Activated CD4-positive, alpha-beta T cell treated with anti-CD3 and anti-CD28 coated beads for 1 hour (primary cell): Measurements from ENCODE around the gene NCF2.

ENCODE experiments used
- DNase-seq: peaks from one replicate; pipeline ENCODE4 v3.0.0-alpha.2; 2020

NCF2 gene

DNA sequence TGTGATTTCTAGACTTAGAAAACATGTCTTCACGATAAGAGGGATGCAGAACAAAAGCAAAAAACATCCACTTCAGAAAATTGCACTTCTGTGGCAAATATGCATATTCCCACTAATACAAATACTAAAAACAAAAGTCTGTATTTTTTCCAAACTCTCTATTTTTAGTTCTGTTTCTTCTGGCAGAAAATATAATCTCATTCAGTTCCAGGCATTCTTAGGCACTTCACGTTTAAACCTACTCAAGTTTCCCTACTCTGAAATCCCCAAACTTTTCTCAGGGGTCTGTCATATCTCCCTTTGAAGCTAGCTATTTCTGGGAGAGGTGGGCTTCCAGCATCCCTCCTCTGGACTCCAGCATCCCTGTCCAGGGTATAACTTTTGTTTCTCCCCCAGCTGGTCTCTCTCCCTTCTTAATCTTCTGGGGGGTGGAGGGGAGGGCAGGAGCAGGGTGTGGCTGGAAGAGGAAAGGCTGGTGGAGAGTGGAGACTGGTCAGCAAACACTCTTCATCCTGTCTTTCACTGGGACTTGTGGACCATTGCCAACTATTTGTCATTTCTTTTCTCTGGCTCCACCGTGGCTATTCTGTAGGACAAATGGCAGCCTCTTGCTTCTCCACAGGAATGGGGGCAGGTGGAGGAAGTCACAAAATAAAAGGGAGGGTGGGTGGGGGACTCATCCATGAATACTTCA, 19.6 kb upstream of the NCF2 start:
- DNase-seq, result no peak

DNA sequence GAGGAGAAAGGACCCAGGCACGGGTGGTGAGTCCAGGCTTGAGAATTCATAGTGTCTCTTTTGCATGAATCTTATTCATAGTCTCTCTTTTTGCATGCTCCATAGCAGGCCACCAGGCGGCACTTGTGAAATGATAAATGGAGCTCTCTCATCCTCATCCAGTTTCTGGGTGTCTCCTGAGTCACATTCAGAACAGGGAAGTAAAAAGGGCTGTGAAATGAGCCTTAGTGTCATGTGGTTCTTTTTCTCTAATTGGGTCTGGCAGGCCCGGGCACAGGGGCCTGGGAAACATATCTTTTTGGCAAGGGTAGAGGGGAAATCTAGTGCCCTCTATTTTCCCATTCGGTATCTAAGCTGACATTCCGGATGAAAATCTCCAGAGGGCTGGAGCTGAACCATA, 19.1 kb upstream of the NCF2 start:
- DNase-seq, result no peak

DNA sequence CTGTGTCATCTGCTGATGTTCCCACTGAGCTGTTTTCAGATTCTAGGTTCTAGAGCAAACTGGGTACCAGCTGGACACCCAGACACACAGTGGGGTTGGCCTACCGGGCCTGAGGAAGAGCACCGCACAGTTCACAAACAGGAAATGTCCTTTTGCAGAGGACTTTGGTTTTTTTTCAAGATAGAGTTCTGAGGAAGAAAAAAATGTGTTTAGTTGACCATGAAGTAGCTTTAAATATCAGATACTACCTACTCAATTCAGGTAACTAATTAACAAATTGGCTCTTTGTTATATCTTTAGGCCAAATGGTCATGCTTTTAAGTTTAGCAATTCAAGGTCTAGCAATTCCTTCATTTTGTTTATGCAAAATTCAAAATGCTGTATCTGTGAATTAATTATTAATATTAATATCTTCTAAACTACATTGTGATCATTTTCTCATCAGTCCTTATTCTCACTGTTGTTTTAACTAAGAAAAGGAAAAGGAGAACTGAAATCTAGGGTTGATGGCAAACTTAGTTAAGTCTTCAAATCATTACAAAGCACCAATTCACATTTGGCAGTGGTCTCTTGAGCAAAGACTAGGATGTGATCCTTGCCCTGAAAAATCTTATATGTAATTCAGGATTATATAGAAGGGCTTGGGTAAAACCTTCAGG, 17.2 kb upstream of the NCF2 start:
- DNase-seq, result no peak

DNA sequence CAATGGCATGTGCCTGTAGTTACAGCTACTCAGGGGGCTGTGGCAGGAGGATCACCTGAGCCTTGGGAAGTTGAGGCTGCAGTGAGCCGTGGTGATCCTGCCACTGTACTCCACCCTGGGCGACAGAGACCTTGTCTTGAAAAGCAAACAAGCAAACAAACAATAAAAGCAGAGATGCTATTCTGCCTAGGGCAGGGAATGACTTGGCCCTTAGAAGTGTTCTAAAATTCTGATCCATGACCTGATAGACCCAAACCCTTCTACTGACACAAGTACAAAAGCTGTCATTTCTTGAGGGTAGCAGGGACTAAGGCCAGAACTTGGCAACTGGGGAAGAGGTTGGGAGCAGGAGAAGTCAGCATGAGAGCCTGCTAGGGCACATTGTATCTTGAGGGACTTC, 15.6 kb upstream of the NCF2 start:
- DNase-seq, result no peak

DNA sequence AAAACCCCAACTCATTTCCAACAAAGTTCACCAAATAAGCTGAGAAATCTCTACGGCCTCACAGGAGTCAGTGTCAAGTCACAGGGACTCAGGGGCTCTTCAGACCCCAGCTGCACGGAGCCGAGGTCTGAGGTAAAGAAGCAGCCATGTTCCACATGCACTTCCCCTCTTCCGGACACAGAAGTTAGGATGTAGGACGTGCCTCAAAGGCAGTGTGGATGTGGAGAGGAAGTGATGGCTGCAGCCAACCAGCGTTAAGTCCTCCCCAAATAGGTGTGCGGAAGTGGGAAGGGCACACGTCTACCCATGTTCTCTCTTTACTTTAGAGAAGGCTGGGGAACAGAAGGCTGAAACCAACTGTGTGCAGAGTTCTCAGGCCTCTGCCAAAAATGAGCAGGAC, 14.6 kb upstream of the NCF2 start:
- DNase-seq, result no peak

DNA sequence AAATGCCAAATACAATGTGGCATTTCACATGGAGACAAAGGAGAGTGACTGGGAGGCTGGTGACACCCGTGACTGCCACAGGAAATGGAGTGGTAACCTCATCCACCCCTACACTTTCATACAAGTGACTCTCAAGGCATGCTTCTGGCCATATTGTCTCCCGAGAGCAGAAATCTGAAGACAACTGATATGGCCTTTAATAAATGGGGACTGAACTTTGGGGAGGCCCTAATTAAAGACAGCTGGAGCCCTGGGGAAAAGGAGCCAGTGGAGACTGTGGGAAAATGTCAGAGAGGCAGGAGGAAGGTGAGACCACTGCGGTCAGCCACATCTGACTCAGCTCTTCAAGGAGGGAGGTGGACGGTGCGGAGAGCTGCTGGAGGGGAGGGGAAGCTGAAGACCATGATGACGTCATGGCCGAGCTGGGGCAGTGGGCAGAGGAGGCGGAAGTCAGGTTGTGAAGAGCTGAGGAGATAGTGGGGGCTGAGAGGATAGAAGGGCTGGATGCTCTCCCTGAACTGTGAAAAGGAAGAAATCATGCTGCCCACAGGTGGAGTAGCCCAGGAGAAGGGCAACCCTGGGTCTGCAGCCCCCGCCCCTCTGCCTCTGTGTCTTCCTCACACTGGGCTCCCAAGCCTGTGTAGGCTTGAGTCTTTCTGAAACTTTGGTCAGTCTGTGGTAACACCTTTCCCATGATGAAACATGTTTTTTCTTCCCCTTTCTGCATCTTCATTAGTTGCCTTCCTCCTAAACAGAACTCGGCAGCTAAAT, 14.0 kb upstream of the NCF2 start:
- DNase-seq, result no peak

DNA sequence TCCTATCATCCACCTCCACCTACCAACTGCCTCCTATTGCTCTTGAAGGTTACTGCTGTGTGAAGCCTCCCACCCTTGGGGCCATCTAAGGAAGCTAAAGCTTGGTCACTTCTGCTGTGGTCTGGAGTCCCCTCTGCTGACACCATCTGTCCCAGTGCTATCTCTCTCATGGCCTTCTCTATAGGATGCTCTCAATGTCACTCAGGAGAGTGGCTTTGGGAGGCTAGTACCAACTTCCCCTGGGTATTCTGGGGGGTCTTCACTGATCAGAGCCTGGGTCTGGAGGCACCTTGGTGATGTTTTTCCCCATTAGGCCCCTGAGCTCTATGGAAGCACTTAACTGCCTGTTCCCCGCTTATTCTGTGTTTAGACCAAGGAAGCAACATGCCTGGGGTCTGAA, 12.3 kb upstream of the NCF2 start:
- no peak for DNase-seq

DNA sequence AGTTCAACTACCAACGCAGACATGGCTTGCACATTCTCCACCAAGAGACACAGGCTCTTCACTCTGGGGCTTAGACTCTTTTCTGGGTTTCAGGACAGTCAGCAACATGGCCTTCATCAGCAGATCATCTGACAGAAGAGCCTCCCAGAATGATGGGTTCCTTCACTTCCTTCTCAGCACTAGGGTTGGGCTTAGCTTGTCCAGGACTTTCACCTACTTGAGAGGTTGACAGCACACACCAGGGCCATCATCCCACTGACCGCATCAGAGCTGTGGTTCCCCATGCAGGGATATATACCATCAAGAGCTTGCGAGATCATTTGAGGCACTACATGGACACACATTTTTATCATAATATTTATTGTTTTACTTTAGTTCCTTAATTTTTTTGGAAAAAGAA, 10.4 kb upstream of the NCF2 start:
- no peak for DNase-seq

DNA sequence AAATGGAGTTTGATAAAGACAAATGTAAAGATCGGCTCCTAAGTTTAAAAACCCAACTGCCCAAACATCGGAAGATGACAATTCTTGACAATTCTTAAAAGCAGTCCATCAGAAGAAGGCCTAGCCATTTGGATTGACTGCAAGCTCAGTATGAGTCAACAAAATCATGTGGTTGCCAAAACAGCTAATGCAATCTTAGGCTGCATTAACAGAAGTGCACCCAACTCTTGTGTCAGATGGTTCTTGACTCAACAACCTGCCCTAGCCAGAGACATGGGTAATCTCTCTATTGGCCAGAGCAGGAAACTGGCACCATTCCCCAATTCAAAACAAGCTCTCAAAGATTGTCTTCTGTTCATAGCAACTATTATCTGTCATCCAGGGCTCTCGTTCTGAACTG, 9.9 kb upstream of the NCF2 start:
- no peak for DNase-seq

DNA sequence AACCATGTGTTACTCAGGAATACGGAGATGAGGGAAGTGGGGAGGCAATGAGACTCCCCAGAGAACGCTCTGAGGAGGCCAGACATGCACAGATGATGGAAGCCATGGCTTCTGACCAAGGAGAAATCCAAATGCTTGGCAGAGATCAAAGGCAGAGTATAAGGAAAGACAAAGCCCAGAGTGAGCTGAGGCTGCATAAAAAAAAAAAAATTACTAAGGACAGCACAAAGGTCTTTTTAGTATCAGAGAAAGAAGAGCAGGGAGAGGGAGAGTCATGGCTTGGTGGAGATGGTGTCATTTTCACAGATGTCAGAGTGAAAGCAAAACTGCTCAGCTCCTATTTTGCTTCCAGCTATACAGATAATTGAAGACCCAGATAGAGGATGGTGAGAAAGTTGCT, 8.1 kb upstream of the NCF2 start:
- DNase-seq, result no peak

DNA sequence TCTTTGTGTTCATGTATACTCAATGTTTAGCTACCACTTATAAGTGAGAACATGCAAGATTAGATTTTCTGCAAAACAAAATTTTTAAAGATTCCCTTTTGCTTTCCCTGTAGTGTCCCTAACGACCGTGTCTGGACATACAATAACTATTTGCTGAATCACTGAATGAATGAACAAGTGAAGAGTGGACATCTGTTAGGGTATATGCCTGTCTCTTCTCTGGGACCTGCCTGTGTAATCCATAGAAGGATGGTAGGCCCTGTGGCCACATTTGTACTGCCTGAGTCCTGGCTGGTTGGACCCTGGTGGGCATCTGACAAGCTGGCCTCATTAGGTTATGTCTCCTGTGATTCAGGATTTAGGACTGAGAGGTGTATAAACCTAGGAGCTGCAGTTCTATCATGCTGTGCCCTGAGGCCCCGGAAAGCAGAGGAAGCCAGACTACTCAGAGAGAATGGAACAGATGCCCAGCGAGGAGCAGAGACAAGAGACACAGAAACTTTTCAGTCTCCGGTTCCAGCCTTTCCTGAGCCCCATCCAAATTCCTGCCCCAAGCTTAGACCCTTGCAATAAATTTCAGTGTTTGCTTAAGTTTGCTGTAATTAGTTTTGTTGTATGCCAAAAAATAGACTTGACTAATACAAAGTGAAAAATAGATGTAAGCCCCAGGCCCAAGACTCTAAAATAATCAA, 7.5 kb upstream of the NCF2 start:
- no peak for DNase-seq

DNA sequence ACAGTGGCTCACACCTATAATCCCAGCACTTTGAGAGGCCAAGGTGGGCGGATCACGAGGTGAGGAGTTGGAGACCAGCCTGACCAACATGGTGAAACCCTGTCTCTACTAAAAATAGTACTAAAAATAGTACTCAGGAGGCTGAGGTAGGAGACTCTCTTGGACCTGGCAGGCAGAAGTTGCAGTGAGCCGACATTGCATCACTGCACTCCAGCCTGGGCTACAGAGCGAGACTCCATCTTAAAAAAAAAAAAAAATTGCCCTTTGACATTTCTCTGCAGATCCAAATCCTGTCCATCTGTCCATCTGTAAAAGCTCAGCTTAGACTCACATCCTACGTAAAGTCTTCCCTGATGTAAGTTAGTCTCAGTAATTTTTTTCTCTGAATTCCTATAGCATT, 6.2 kb upstream of the NCF2 start:
- DNase-seq, result no peak

DNA sequence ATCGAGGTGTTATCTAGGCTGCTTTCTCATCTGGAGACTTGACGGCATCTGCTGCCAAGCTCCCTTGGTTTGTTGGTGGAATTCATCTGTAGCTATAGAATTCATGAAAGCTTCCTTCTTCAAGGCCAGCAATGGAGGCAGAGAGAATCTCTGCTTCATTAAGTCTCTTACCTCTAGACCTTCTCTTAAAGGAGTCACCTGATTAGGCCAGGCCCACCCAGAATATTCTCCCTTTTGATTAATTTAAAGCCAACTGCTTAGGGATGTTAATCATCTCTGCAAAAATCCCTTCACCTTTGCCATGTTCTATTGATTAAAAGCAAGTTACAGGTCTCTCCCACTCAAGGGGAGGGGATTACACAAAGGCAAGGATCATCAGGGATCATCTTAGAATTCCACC, 5.3 kb upstream of the NCF2 start:
- DNase-seq, result no peak

DNA sequence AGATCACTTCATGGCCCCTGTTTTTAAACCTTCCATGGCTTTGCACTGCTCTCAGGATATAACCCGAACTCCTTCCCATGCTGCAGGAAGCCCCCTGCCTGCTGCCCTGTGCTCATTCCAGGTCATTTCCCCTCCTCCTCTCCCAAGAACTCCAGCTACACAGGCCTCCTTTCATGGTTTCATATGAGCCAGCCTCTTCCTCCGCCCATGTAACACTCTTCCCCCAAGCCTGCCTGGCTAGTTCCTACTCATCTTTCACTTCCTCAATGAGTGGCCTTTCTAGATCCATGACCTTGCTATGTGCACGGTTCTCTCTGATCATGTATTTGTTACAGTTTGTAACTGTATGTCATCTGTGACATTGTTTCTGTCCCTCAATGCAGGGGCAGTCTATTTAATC, 3.1 kb upstream of the NCF2 start:
- DNase-seq, result no peak

DNA sequence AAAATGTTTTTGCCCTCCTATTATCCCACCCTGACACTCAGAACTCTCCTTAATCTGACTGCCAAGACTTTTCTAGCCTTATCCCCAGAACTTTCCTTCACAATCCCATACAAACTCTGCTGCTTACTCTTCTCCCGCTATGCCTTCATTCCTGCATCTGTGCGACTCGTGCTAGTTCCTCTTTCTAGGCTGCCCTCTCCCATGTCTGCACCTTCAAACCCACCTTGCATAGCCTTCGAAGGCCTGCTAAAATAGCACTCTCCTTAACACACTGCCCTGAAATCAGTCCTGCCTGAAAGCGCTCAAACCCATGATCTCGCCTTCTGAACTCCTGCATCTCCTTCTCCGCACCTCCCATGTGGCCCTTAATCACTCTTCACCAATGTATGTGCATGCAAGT, 2.5 kb upstream of the NCF2 start:
- DNase-seq, result no peak

DNA sequence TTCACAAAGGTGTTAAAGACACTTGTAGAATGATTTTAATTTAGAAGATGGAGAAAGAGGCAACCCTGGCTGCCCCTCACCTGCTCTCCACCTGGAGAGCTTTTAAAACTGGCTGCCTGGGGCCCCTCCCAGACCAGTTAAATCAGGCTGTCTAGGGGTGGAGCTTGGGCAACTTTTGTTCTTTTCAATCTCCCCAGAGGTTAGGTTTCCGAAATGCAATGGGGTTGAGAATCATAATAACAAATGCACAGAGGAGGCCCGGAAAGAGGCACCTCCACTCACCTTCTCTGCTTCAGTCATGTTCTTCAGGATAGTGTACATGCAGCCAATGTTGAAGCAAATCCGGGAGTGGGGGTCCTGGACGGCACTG, 400 bp downstream of the NCF2 start:
- DNase-seq, result no peak

DNA sequence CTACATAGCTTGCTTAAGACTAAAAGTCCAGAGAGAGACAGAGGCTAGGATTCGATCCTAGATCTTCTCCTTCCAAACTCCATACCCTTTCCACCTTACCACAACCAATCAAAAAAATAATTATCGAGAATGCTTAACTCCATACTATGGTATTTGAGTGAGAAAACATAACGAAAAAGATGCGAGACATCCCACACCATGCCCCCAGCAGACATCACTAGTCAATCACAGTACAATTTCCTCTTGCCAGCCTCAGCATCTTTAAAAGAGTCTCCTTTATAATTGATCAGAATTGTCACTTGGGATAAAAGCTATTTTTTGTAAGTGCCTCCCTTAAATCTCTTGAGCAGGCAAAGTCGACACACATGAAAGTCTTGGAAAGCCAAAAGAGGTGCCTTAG, 875 bp downstream of the NCF2 start:
- no peak for DNase-seq

DNA sequence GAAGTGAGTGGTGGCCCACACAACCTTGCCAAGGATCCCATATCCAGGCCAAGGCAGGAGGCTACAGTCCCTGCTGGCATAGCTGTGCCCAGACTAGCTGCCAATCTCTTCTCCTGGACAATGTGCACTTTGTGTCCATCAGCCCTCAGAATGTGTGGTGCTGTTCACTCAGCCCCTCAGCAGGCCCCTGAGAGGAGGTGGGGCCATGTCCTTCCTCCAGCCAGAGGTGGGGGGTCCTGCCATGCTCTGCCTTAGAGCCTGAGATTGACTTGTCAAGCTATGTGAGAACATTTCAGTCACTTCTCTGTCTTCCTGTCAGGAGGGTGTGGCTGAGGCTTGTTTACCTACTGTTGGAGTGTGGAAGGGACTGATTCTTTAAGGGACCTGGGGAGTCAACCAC, 1.4 kb downstream of the NCF2 start:
- no peak for DNase-seq

DNA sequence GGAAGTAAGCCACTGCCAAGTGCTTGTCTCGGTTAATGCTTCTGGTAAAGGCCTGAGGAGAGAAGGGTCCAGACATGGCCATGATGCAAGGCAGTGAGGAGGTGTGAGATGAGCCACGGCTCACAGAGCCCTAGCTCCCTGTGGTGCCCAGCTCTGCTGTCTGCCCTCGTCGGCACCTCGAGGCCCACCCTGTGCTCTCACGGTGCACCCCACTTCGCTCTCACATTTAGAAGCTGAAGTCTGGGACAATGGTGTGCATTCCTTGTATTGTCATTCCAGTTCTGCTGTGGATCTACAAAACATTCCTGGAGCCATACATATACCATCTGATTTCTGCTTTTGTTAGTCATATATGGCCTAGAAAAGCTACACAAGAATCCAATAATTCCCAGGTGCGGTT, 3.3 kb downstream of the NCF2 start:
- no peak for DNase-seq

DNA sequence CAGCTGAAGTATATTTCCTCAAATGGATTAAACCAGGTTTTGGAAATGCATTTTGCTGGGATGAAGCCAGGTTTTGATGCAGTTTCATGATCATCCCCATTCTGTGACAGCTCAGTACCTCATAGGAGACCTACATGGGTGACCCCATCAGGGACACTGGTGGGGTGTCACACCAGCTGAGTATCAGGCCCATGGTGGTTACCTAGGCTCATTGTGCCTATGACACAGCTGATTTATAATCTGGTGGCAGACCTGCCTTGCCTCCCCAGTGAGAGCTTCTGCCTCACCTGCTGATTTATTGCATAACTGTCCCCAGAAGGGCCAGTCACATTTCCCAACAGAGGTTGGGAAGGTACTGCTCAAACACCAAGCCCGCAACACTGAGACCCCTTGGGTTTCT, 3.8 kb downstream of the NCF2 start:
- DNase-seq, result no peak

DNA sequence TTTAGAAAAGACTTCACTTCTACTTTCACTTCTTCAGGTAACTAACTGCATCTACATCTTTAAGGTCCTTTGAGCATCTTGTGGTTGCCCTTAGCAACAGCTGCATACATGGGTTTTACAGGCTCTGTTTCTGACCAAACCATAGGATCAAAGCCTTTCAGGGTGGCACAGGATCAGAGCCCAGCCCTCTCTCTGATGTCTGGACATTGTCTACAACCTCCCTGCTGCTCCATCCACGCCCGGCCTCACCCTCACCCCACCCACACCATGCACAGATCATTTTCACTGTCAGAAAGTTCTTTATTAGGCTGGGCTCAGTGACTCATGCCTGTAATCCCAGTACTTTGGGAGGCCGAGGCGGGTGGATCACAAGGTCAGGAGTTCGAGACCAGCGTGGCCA, 5.2 kb downstream of the NCF2 start:
- no peak for DNase-seq

DNA sequence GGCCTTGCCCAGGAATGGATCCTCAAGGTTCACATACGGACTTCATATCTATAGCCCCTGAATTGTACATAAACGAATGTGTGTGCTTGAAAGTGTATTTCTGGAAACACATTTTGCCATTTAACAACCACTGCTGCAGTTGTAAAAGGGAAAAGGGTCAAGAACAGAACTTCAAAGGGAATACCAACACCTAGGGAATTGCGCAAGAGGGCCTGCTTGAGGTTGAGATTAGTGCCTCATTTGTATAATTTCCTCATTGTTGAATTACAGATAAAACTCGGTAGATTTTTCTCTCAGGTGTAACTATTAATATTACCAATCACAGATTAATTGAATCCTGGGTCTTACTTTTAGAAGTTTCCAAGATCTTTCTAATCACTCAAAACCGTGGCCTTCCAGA, 6.1 kb downstream of the NCF2 start:
- DNase-seq, result no peak

DNA sequence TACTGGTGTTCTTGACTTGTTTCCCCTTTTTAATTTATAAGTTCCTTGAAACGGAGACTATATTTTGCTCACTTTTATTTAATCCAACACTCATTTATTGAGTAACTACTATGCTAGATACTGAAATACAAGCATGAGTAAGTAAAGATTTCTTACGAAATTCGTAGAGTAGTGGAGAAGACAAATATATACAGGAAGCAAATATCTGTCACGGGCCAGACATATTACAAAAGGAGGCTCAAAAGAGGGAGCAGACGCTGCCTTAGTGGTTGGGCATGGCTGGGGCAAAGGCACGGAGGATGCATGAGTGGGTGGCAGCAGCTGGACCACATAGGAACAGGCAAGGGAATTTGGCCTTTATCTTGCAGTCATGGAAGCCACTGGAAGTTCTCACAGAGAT, 6.8 kb downstream of the NCF2 start:
- DNase-seq, result no peak
